HUES48 (cell line): ENCODE data around the gene SLC22A4.

Source experiments
- H3K27ac ChIP-seq: one replicate; pipeline ENCODE4 v1.7.0; 2013; ENCODE audit warnings: low read depth, low read length, inconsistent platforms
- H3K27me3 ChIP-seq: 2 replicates; pipeline ENCODE4 v1.6.1; 2013; ENCODE audit warnings: mild to moderate bottlenecking, low read length; ENCODE audit not compliant: control insufficient read depth, insufficient read depth
- H3K36me3 ChIP-seq: 2 replicates; pipeline ENCODE4 v1.6.1; 2013; ENCODE audit warnings: low read length; ENCODE audit not compliant: control insufficient read depth, insufficient read depth
- H3K4me1 ChIP-seq: 2 replicates; pipeline ENCODE4 v1.6.1; 2013; ENCODE audit warnings: mild to moderate bottlenecking, low read length; ENCODE audit not compliant: control insufficient read depth, insufficient read depth
- H3K4me3 ChIP-seq: 2 replicates; pipeline ENCODE4 v1.5.1; 2013; ENCODE audit warnings: mild to moderate bottlenecking, low read depth, low read length
- H3K9ac ChIP-seq: 2 replicates; pipeline ENCODE4 v1.6.1; 2013; ENCODE audit warnings: mild to moderate bottlenecking, low read depth, low read length, moderate library complexity
- H3K9me3 ChIP-seq: 2 replicates; pipeline ENCODE4 v1.6.1; 2013; ENCODE audit warnings: low read length; ENCODE audit not compliant: control insufficient read depth, insufficient read depth

Gene SLC22A4

DNA sequence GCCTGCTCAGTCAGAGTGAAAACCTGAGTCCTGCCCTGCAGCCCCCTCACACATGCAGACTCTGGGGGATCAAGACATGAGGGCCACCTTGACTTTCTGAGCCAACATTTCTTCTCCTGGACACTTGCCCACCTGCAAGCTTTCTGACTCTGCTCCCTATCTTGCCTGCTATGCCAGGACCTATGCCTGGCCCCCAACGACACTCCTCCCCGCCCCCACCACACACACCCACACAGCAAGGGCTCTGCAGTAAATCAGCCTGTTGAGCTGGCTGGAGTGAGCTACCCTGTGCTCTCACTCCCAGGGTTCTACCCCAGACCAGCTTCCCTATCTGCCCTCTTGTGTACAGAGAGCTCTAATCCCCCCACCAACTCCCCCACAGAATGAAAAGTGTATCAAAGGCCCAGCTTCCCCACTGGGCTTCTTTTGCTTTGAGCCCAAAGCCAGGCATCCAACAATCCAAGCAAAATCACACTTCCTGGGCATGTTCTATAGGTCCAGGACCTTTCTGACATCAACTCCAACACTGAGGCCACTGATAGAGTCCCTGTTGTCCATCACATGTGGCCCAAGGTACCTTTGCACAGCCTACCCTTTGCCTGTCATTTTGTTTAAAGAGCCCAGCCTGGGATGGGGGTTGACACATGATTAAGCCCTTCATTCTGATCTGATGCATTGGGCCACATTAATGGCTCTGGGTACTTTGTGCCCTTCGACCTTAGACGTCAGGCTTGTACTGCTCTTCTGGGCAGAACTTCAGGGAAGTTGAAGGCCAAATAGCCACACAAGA, 29.5 kb upstream of the SLC22A4 start:
- H3K4me3 ChIP-seq, result no peak overlapping the region
- H3K9ac ChIP-seq, result no peak overlapping the region
- peaks cover 5% of the 10 kb centered on the region; the same call in 1 of the 2 replicates for H3K4me1 ChIP-seq
- no peaks in the 10 kb centered on the region; the same call in 1 of the 2 replicates for H3K36me3 ChIP-seq
- no peak overlapping the region for H3K27ac ChIP-seq
- H3K27me3 ChIP-seq, result no peaks in the 10 kb centered on the region
- H3K9me3 ChIP-seq, result no peaks in the 10 kb centered on the region

DNA sequence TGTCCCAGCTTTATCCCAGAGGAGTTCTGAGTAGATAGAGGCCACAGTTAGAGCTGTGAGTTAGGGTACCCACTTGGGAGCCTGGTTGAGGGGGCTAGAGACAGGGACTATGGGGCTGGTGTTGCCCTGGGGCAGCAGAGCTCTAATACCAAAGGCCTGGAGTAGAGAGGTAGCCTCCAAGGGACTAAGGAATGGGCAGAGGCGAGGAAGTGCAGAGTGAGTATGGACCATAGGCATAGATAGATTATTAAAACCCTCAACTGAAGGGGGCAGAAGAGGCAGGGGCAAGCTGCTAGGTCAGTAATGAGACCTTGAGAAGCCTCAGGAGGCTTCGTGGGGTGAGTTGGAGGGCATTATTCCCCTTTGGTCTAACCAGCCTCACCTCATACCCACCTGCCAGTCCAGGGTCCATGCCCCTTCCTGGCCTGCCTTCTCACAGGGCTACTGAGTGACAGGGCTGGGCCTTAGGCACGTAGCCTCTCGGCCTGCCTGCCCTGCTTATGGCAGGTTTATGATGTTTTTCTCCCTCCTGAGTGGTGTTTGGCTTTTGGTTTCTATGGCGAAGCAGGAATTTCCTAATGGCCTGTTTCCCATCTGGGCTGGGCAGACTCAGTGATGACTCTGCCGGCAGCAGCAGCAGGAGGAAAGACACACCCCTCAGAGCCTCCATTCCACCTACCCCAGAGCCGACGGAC, 28.7 kb upstream of the SLC22A4 start:
- Histone ChIP-seq H3K4me3 (no peak overlapping the region), H3K4me1 (peaks cover 3% of the 10 kb centered on the region; the same call in 1 of the 2 replicates), H3K27ac (no peak overlapping the region), H3K36me3 (no peaks in the 10 kb centered on the region; the same call in 1 of the 2 replicates), H3K9ac (no peak overlapping the region), H3K27me3 (no peaks in the 10 kb centered on the region), H3K9me3 (no peaks in the 10 kb centered on the region)

DNA sequence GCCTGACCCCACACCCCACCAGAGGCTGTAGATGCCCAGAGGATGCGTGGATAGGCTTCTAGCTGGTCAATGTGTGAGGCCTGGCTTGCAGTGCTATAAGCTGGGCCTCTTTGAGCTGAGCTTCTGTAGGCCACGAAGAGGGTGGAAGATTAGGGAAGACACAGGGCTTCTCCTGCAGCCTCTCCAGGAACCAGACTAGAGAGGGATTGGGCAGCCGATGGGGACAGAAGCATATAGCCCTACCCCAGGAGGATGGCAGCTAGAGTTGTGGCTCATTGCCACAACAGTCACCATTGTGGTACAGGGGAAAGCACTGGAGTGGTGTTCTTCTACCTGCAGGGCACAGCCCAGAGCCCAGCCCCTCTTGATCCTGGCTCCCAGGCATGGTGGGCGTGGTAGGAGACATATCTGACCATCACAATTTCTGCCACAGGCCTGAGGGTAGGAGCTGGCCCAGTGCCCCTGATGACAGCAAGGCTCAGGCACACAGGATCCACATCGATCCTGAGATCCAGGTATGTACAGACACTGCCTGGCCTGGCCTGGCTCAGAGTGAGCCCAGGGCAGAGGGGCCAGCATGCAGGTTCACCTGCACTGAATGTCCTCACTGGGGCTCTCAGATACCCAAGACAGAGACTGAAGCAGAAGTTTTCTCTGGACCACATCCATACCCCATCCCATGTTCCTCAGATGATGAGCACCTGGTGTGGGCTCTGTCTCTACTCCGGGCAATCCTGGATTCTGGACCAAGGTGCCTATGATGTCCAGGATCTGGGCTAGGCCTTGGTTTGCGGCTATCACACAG, 28.0 kb upstream of the SLC22A4 start:
- Histone ChIP-seq H3K9ac (no peak overlapping the region), H3K4me1 (no peaks in the 10 kb centered on the region), H3K36me3 (no peaks in the 10 kb centered on the region; the same call in 1 of the 2 replicates), H3K9me3 (no peaks in the 10 kb centered on the region), H3K4me3 (no peak overlapping the region), H3K27ac (no peak overlapping the region), H3K27me3 (no peaks in the 10 kb centered on the region)

DNA sequence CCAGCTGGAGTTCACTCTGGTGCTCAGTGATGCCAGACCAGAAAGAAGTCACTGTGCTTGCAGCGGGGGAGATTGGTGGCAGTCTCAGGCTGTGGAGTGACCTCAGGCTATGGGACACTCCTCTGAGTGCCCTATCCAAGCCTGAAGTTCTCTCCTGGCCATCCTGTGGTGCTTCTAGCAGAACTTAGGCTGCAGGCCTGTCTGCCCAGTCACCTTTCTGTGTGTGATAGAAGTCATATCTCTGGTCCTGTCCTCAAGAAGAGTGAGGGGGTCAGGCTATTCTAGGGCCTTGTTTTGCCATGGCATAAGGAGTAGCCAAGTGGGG, 27.4 kb upstream of the SLC22A4 start:
- Histone ChIP-seq H3K9ac (no peak overlapping the region), H3K36me3 (no peaks in the 10 kb centered on the region; the same call in 1 of the 2 replicates), H3K4me3 (no peak overlapping the region), H3K9me3 (no peaks in the 10 kb centered on the region), H3K27ac (no peak overlapping the region), H3K4me1 (no peaks in the 10 kb centered on the region), H3K27me3 (no peaks in the 10 kb centered on the region)

DNA sequence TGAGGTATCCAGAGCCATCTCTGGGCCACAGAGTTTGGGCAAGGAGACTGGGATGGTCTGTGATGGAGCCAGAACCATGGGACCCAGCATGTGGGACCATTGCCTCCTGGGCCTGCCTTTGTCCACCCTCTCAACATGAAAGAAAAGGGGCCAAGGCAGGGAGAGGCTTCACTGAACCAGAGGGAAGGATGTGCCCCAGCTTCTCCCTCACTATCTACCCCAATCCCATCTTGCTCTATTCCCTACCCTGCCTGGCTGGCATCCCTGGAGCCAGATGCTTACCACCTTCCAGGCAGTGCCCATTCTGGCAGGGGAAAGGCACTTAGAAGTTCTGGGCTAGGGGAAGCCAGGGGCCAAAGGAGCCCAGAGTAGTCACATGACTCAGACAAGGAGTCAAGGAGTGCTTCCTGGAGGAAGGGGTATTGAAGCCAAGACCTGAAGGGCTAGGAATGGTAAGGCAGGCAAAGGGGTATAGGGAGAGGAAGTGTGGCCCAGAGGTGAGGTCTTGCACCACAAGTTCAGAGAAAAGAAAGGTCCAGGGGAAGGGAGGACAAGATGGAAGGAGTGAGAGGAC, 26.9 kb upstream of the SLC22A4 start:
- Histone ChIP-seq H3K9ac (no peak overlapping the region), H3K27me3 (no peaks in the 10 kb centered on the region), H3K4me3 (no peak overlapping the region), H3K4me1 (no peaks in the 10 kb centered on the region), H3K27ac (no peak overlapping the region), H3K36me3 (no peaks in the 10 kb centered on the region; the same call in 1 of the 2 replicates), H3K9me3 (no peaks in the 10 kb centered on the region)

DNA sequence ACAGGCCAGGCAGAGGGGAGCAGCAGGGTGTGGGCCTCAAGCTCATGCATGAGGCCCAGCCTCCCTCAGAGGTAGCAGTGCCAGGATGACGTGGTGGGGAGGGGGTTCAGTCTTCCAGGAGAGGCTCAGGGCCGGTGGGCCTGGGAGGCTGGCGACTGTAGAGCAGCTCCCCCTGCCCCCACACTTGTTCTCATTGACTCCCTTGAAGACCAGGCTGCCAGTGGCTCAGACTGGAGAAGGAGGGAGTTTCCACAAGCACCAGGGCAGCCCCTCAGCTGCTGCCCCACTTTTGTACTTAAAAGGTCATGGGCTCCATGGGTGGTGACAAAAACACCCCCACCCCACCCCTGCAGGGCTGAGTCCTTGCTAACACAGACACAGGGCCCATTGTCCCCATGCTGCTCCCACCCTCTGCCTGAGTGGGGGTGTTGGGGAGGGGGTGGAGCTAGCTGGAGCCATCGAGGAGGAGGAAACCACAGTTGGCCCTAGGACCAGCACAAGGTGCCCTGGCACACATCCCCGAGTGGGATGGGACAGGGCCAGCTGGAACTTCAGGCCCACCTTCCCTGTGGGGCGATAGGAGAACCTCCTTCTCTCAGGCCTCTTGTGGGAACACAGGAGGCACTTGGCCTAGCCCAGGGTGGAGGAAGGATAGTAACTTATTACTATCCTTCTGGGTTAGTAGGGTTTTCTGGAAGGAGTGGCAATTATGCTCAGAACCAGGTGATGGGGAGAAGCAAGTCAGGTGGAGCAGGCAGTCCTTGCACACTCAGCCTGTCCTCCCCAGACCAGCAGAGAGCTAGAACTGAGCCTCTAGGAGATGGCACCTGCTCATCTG, 26.0 kb upstream of the SLC22A4 start:
- Histone ChIP-seq H3K36me3 (no peaks in the 10 kb centered on the region), H3K9ac (no peak overlapping the region), H3K9me3 (no peaks in the 10 kb centered on the region), H3K27ac (no peak overlapping the region), H3K27me3 (no peaks in the 10 kb centered on the region), H3K4me3 (no peak overlapping the region), H3K4me1 (no peaks in the 10 kb centered on the region)

DNA sequence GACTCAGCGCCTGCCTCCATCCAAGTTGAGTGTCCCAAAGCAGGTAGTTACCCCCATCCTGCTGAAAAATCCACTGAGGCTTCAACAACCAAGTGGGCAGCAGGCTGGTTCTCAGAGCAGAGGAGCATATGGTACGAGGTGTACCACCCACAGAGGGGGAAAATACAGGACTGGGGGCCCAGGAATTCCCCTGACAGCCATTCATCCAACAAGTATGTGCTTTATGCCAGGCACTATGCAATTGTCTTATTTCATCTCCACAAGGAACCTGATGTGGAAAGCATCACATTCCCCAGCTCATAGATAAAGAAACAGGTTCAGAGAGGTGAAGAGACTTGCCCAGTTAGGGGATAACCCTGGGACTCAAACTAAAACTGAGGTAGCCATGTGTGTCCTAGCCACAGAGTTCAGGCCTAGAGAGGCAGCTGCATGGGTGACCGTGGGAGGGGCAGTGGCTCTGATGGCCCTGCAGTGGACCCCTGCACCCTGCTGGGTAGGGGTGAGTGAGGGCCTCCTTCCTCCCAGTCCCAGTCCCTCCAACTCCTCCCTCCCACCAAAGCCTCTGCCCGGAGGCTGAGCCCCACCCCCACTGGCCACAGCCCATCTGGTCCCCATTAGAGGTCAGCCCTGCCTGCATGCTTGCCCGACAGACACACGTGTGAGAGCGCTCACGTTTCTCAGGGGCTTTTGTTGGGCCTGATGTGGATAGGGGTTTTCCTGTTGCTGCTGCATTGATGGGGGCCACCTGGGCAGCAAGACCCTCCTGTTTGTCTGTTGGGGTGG, 25.2 kb upstream of the SLC22A4 start:
- Histone ChIP-seq H3K27me3 (no peaks in the 10 kb centered on the region), H3K9me3 (no peaks in the 10 kb centered on the region), H3K36me3 (no peaks in the 10 kb centered on the region), H3K4me1 (no peaks in the 10 kb centered on the region), H3K9ac (no peak overlapping the region), H3K4me3 (no peak overlapping the region), H3K27ac (no peak overlapping the region)

DNA sequence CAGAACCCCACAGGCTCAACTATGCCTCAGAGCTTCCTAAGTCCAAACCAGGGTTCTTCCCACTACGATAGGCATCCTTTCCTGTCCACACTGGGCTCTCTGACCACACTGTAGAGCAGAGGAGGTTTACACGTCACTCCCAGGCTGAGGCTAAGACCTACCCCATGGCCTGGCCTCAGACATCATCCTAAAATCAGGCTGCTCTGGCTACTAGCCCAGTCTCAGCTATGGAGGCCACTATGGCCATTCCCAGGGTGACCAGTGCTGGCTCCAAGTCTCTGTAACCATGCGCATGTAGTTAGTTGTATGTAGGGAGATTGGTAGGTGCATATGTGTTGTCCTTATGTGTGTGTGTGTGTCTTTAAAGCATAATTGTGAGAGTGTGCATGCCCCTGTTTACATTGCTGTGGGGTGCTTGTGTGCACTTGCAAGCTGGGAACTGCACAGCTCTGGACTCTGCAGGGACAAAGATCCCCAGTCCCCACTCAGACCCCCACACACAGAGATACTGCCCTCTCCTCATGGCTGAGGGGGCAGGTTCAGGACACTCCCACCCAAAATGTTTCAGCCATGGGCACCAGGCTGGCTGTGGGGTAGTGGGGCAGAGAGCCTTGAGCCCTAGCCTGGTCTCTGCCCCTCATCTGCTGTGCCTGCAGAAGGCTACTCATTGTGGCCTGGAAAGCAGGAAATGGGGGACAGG, 24.4 kb upstream of the SLC22A4 start:
- Histone ChIP-seq H3K36me3 (no peaks in the 10 kb centered on the region), H3K27me3 (no peaks in the 10 kb centered on the region), H3K9me3 (no peaks in the 10 kb centered on the region), H3K27ac (no peak overlapping the region), H3K9ac (no peak overlapping the region), H3K4me1 (no peaks in the 10 kb centered on the region), H3K4me3 (no peak overlapping the region)

DNA sequence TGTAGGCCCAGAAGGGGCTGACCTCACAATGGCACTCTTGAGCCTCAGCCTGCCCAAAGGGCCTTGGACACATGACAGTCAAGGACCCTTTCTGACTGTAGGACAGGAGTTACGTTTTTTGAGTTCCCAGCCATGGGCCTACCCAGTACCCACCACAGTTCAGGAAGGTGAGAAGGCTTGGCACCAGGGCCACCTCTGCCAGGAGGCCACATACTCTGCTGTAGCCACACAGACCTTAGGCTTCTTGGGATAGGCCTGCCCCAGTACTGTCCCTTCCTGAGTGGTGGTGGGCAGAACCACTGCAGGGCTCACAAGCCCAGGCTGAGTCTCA, 23.9 kb upstream of the SLC22A4 start:
- no peaks in the 10 kb centered on the region for H3K36me3 ChIP-seq
- H3K9me3 ChIP-seq, result no peaks in the 10 kb centered on the region
- no peak overlapping the region for H3K27ac ChIP-seq
- no peak overlapping the region for H3K4me3 ChIP-seq
- no peak overlapping the region for H3K9ac ChIP-seq
- H3K4me1 ChIP-seq, result no peaks in the 10 kb centered on the region
- no peaks in the 10 kb centered on the region for H3K27me3 ChIP-seq
